CMK (cell line): ENCODE measurements around the gene THSD7B.
"Not testable (repeated sequence)": the region's sequence is repeated elsewhere in the genome, so short reads cannot be mapped to it uniquely, and the experiment has no call there.

ENCODE experiments used
- DNase-seq: peaks from one replicate; pipeline ENCODE4 v3.0.0-alpha.2; 2010; ENCODE audit warnings: low read depth

Gene THSD7B, protein sequence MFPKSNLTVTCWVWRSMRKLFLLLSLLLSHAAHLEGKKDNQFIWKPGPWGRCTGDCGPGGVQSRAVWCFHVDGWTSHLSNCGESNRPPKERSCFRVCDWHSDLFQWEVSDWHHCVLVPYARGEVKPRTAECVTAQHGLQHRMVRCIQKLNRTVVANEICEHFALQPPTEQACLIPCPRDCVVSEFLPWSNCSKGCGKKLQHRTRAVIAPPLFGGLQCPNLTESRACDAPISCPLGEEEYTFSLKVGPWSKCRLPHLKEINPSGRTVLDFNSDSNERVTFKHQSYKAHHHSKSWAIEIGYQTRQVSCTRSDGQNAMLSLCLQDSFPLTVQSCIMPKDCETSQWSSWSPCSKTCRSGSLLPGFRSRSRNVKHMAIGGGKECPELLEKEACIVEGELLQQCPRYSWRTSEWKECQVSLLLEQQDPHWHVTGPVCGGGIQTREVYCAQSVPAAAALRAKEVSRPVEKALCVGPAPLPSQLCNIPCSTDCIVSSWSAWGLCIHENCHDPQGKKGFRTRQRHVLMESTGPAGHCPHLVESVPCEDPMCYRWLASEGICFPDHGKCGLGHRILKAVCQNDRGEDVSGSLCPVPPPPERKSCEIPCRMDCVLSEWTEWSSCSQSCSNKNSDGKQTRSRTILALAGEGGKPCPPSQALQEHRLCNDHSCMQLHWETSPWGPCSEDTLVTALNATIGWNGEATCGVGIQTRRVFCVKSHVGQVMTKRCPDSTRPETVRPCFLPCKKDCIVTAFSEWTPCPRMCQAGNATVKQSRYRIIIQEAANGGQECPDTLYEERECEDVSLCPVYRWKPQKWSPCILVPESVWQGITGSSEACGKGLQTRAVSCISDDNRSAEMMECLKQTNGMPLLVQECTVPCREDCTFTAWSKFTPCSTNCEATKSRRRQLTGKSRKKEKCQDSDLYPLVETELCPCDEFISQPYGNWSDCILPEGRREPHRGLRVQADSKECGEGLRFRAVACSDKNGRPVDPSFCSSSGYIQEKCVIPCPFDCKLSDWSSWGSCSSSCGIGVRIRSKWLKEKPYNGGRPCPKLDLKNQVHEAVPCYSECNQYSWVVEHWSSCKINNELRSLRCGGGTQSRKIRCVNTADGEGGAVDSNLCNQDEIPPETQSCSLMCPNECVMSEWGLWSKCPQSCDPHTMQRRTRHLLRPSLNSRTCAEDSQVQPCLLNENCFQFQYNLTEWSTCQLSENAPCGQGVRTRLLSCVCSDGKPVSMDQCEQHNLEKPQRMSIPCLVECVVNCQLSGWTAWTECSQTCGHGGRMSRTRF (N-terminal part only)

DNA sequence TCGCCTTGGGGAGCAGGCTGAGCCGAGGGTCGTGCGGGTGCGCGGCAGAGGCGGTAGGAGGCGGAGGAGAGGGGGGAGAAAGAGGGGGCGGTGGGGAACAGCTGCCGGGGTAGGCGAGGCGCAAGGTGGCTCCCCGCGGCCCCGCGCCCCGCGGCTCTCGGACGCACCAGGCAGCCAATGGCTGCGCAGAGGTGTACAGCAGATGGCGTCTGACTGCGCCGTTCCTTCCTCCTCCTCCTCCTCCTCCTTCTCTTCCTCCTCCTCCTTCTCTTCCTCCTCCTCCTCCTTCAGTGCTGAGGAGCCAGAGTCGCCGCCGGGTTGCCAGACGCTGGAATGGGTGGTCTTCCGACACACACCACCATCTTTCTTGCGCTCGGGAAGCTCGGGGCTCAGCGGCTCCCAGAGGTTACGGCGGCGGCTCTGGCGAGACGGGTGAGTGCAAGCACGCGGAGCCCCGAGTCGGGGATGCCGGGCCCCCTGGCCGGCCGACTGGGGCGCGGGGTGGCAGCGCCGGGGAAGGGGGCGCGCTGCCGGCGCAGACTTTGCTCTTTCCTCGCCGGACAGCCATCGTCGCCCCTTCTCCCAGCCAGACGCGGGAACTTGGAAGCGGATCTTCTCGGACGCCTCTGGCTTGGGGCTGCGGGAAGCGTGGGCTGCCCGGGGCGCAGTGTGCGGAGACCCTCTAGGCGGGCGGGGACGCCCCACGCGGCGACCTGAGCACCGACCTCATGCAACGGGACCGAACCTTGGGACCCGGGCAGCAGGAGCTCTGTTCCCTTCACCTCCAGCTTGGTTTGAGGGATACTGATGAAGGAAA is at the start of gene THSD7B:
THSD7B (plus strand) TSS at position 290 of the 817 bp plus-strand sequence. CDS start 116,634 bp downstream, outside the sequence.
- no peak for DNase-seq

DNA sequence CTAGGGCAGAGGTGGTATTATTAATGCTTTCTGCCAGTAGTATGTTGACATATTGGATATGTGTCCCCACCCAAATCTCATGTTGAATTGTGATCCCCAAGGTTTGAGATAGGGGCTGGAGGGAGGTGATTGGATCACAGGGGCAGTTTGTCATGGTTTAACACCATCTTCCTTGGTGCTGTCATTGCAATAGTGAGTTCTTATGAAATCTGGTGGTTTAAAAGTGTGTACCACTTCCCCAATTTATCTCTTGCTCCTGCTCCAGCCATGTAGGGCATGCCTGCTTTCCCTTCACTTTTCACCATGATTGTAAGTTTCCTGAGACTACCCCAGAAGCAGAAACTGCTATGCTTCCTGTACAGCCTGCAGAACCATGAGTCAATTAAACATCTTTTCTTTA is 47.1 kb upstream of the THSD7B start:
- DNase-seq: no peak

GRCh38 chr2:136727973-136728699 is 37.2 kb upstream of the THSD7B start:
- no peak for DNase-seq

DNA sequence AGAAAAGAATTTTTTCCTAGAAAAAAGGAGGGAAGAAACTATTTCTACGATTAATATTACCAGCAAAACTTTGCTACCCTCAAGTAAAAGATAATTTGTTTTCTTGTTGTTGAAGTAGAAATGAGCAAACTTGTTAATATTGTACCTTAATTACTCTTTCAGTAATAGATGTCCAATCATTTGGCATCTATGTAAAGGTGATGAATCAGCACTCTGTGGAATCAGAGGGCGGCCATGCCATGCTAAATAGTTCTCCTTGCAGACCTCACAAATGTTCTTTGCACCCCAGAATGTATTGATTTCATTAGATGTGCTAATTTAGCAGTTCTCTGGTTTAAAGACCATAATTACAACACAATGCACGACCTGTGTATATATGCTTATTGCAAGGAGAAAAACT is 29.1 kb upstream of the THSD7B start:
- no peak for DNase-seq

DNA sequence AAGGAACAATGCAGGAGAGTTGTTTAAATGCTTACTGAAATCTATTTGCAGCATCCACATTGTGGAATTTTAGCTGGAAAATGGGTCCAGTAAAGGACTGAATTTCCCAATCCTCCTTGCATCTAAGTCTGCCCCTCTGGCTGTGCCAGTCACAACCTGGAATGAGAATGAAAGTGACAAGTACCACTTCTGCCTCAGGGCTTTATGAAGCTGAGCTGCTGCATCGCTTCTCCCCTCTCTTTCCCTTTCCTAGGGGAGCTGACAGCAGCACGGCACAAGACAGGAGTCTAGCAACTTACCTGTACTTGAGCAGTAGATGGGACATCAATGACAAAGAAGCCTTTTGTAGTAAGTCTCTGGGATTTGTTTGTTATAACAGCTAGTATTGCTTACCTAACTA is 27.3 kb upstream of the THSD7B start:
- no peak for DNase-seq

DNA sequence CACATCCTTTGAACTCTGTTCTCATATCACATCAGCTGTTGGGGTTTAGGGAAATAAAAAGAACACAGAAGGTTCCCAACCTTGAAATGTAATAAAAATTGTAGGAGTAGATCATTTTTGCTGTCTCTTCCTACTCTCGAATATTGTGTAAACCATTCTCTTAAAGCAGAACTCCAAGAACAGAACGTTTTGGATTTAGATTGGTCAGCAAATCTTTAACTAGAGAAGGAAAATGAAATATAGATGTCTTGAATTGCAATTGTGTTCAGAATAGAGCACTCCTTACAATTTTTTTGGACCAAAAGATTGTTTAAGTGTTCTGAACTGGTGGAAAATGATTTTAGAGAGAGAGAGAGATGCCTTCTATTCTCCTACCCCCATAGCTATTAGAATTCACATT is 23.9 kb upstream of the THSD7B start:
- DNase-seq: no peak

DNA sequence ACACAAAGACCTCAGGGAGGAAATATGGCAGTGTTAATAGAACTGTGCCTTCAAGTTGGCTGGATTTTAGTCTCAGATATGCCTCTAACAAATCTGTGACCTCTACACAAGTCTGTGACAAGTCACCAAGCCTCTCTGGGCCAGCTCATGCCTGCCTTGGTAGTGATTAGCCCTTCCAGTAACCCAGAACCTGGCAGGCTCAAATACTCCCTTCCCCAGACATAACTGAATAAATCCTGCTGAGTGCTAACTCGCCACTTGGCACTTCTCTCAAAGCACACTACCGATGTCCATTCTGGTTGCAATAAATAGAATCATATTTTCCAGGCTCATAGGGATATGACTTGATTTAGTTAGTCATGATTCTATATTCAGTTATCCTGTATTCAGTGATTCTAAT is 15.3 kb upstream of the THSD7B start:
- no peak for DNase-seq

GRCh38 chr2:136751406-136751805 is 13.9 kb upstream of the THSD7B start:
- no peak for DNase-seq

DNA sequence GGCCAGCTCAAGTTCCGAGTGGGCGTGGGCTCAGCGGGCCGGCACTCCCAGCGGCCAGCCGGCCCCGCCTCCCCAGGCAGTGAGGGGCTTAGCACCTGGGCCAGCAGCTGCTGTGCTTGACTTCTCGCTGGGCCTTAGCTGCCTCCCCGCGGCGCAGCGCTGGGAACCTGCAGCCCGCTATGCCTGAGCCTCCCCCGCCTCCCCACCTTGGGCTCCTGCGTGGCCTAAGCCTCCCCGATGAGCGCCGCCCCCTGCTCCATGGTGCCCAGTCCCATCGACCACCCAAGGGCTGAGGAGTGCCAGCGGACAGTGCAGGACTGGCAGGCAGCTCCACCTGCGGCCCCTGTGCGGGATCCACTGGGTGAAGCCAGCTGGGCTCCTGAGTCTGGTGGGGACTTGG is 6.8 kb upstream of the THSD7B start:
- not testable (repeated sequence) for DNase-seq

- no peak for DNase-seq
These were observed 691 bp upstream of the THSD7B start for GRCh38 chr2:136764452-136765255.

GRCh38 chr2:136766073-136766404 is 694 bp downstream of the THSD7B start:
- no peak for DNase-seq

- no peak for DNase-seq
These were observed 1.7 kb downstream of the THSD7B start for GRCh38 chr2:136767030-136767429.

GRCh38 chr2:136769871-136770270 is 4.5 kb downstream of the THSD7B start:
- no peak for DNase-seq

- no peak for DNase-seq
These were observed 5.0 kb downstream of the THSD7B start for GRCh38 chr2:136770384-136770783.

DNA sequence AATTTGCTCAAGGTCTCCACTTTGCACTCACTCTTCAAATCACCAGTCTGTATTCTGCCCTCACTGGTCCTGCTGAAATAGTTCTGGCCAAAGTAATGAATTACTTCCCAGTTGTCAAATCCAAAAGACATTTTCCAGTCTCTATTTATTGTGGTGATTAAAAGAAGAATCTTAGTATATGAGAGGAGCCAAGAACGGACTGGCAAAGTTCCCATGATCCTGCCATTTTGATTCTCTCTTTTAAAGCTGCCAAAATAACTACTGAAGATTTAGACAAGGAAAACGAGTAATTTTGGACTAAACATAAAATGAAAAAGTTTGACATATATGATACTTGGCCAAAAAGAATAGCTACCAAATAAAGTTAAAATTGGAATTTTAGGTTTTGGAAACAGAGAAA is 12.0 kb downstream of the THSD7B start:
- no peak for DNase-seq

DNA sequence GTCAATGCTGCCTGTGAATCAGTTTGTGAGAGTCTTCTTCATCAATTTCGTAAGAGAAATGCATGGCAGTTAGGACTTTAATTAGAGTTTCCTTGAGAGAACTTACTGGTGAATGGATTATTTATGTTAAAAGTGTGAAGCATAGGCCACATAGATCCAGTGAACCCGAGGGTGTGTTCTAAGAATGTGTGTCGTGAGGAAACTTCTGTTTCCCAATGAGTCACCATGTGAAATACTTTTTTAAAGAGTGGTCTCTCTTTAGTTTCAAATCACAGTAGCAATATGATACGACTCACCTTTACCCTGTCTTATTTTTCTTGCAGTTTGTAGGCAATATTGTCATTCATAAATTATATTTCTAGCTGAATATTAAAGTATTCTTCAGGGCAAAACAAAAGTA is 18.5 kb downstream of the THSD7B start:
- DNase-seq: no peak

GRCh38 chr2:136785215-136785614 is 19.9 kb downstream of the THSD7B start:
- no peak for DNase-seq

GRCh38 chr2:136787970-136788369 is 22.6 kb downstream of the THSD7B start:
- DNase-seq: no peak

DNA sequence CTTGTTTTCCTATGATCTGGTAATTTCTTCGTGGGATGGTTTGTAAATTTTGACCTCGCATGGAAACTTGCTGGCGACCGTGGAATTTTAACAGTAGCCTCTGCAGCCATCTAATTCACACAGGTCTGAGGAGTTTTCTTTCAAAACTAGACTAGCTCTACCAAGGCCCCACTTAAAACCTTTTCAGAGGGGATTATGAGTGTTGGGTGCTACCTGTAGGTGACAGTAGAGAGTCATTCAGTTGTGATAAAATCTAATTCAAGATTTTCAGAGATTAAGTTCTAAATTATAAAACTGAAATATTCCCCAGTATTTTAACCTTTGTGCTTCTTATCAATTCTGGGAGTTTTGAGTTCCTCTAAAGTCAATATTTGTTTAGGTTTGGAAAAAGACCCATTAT is 31.0 kb downstream of the THSD7B start:
- no peak for DNase-seq

- DNase-seq: no peak
These were observed 33.4 kb downstream of the THSD7B start for GRCh38 chr2:136798766-136799165.
